Esophagus squamous epithelium (tissue), 4 donors: ENCODE data around the gene GIPR.
"Not testable (repeated sequence)": the region's sequence is repeated elsewhere in the genome, so short reads cannot be mapped to it uniquely, and the experiment has no call there.

Experiments used
- CTCF ChIP-seq, 6 experiments: fragments of 450-650 bp in 4 of 6; fragments of 200-600 bp in 2 of 6; sonication (generic) in 2 of 6; IDR thresholded peaks; one replicate each; pipeline ENCODE4 v1.5.1; 2016 to 2019; ENCODE audit warnings: antibody characterized with exemption in 6 of 6, mild to moderate bottlenecking in 4 of 6, moderate library complexity in 4 of 6
- POLR2A ChIP-seq, 4 donors: fragments of 450-650 bp; IDR thresholded peaks; one replicate each; pipeline ENCODE4 v1.6.1; 2017; ENCODE audit warnings: antibody characterized with exemption in 4 of 4, mild to moderate bottlenecking in 4 of 4, moderate library complexity in 3 of 4

- not testable (repeated sequence) for TF ChIP-seq CTCF, POLR2A (IDR thresholded peaks at IDR 0.05)
These were observed 39.8 kb upstream of the GIPR start for GRCh38 chr19:45628219-45628618.
